Measurements from ENCODE around the gene KLHL6.
"Not testable (repeated sequence)": the region's sequence is repeated elsewhere in the genome, so short reads cannot be mapped to it uniquely, and the experiment has no call there.

The KLHL6 gene

GRCh38 chr3:183555541-183556081, at the start of gene KLHL6:
Gene KLHL6, minus strand, starts transcription at chr3:183555706. Its CDS starts 53 bp downstream, at chr3:183555653.
- no peak for DNase-seq (ENCODE audit: low read depth, low spot score)

- no peak for DNase-seq (ENCODE audit: low read depth, low spot score)
Measured at GRCh38 chr3:183597959-183598358, 42.5 kb upstream of the KLHL6 start.

- no peak for DNase-seq (ENCODE audit: low read depth, low spot score)
Measured at GRCh38 chr3:183594636-183595035, 39.1 kb upstream of the KLHL6 start.

- no peak for DNase-seq (ENCODE audit: low read depth, low spot score)
Measured at GRCh38 chr3:183592821-183593220, 37.3 kb upstream of the KLHL6 start.

- DNase-seq (ENCODE audit: low read depth, low spot score): no peak
Measured at GRCh38 chr3:183591881-183592521, 36.5 kb upstream of the KLHL6 start.

- DNase-seq (ENCODE audit: low read depth, low spot score): no peak
Measured at GRCh38 chr3:183590442-183590841, 34.9 kb upstream of the KLHL6 start.

- DNase-seq (ENCODE audit: low read depth, low spot score): no peak
Measured at GRCh38 chr3:183587336-183587735, 31.8 kb upstream of the KLHL6 start.

GRCh38 chr3:183586477-183586876, 31.0 kb upstream of the KLHL6 start:
- DNase-seq (ENCODE audit: low read depth, low spot score): no peak

- DNase-seq (ENCODE audit: low read depth, low spot score): no peak
Measured at GRCh38 chr3:183584914-183585280, 29.4 kb upstream of the KLHL6 start.

- no peak for DNase-seq (ENCODE audit: low read depth, low spot score)
Measured at GRCh38 chr3:183584246-183584913, 28.9 kb upstream of the KLHL6 start.

- no peak for DNase-seq (ENCODE audit: low read depth, low spot score)
Measured at GRCh38 chr3:183583331-183584245, 28.1 kb upstream of the KLHL6 start.

GRCh38 chr3:183582161-183582560, 26.7 kb upstream of the KLHL6 start:
- no peak for DNase-seq (ENCODE audit: low read depth, low spot score)

- DNase-seq (ENCODE audit: low read depth, low spot score): no peak
Measured at GRCh38 chr3:183581496-183582155, 26.1 kb upstream of the KLHL6 start.

GRCh38 chr3:183579967-183580900, 24.7 kb upstream of the KLHL6 start:
- DNase-seq (ENCODE audit: low read depth, low spot score): no peak

- DNase-seq (ENCODE audit: low read depth, low spot score): no peak
Measured at GRCh38 chr3:183578179-183578578, 22.7 kb upstream of the KLHL6 start.

- DNase-seq (ENCODE audit: low read depth, low spot score): no peak
Measured at GRCh38 chr3:183577346-183577745, 21.8 kb upstream of the KLHL6 start.

GRCh38 chr3:183576487-183577107, 21.1 kb upstream of the KLHL6 start:
- no peak for DNase-seq (ENCODE audit: low read depth, low spot score)

- DNase-seq (ENCODE audit: low read depth, low spot score): no peak
Measured at GRCh38 chr3:183572935-183573334, 17.4 kb upstream of the KLHL6 start.

GRCh38 chr3:183570191-183570590, 14.7 kb upstream of the KLHL6 start:
- DNase-seq (ENCODE audit: low read depth, low spot score): not testable (repeated sequence)

GRCh38 chr3:183566880-183567279, 11.4 kb upstream of the KLHL6 start:
- DNase-seq (ENCODE audit: low read depth, low spot score): no peak
